Calu3 (cell line): ENCODE measurements around the gene UBAP1L. TPM values are rescaled to one million over a fixed set of nuclear protein-coding genes. Genes with fewer than 3 reads are reported as not detected.
"Not testable (repeated sequence)": the region's sequence is repeated elsewhere in the genome, so short reads cannot be mapped to it uniquely, and the experiment has no call there.

Experiments used
- BruUV-seq: library from RNA; stranded (reverse); fragments of 400-500 nt; replicated peaks from 2 replicates; lab custom pipeline; 2021; lab: Mats Ljungman, UMichigan
- CTCF ChIA-PET: fragments of 300-600 bp; sonication (Branson Sonifier 250); formaldehyde crosslinking; loops from one replicate; lab custom pipeline; 2022; ENCODE audit warnings: antibody characterized with exemption; lab: Charles Lee
- DNase-seq: peaks from one replicate; pipeline ENCODE4 v3.0.0; 2022
- H3K27ac Mint-ChIP-seq: one replicate; pipeline ENCODE4 v1.8.0; 2022; ENCODE audit warnings: mixed read lengths; ENCODE audit not compliant: unreplicated experiment
- H3K27me3 Mint-ChIP-seq: one replicate; pipeline ENCODE4 v1.8.0; 2022; ENCODE audit warnings: mixed read lengths; ENCODE audit not compliant: unreplicated experiment
- H3K36me3 Mint-ChIP-seq: one replicate; pipeline ENCODE4 v1.8.0; 2022; ENCODE audit warnings: mild to moderate bottlenecking, moderate library complexity, mixed read lengths; ENCODE audit not compliant: insufficient read depth, unreplicated experiment
- H3K4me1 Mint-ChIP-seq: one replicate; pipeline ENCODE4 v1.8.0; 2022; ENCODE audit warnings: mild to moderate bottlenecking, low read depth, mixed read lengths; ENCODE audit not compliant: unreplicated experiment
- H3K4me3 Mint-ChIP-seq: one replicate; pipeline ENCODE4 v1.8.0; 2022; ENCODE audit warnings: mild to moderate bottlenecking, low read depth, moderate library complexity, mixed read lengths; ENCODE audit not compliant: unreplicated experiment
- H3K9me3 Mint-ChIP-seq: one replicate; pipeline ENCODE4 v1.8.0; 2022; ENCODE audit warnings: low read depth, mixed read lengths; ENCODE audit not compliant: unreplicated experiment
- intact Hi-C: fragments of 100-400 bp; cut with micrococcal nuclease; formaldehyde crosslinking; loops from one replicate; pipeline ENCODE4 v1.10.0; 2022; ENCODE audit not compliant: unreplicated experiment
- total RNA-seq: library from RNA; stranded (reverse); gene quantifications from 2 replicates; pipeline ENCODE4 v1.2.3, GENCODE V29; 2022
- TF ChIP-seq, protein P1 (sequence below): fragments of 200-600 bp; IDR thresholded peaks from one replicate; pipeline ENCODE4 v1.8.0; 2022; ENCODE audit warnings: antibody characterized with exemption; ENCODE audit not compliant: unreplicated experiment

Gene UBAP1L
- total RNA-seq, 1 experiment from 2014 or later, result 5.2 TPM

DNA sequence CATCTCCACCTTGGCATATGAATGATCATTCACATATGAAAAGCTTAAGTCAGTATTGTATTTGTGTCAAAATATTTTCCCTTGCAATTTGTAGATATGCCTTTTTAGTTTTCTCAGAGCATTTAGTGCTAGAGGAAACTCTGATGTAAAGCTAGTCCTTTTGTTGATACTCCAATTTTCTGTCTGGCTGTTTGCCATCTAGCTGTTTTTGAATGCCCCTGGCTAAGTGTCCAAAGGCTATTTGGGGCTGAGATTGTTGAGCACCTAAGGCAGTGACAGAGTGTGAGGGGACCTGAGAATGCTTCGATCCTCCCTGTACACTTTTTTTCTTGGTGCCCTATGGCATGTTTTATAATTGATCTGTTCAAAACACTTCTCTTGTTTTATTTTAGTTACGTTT lies 66.8 kb downstream of the UBAP1L start:
- Mint-ChIP-seq H3K36me3 (peaks cover 11% of the 10 kb centered on the region), H3K9me3 (no peaks in the 10 kb centered on the region), H3K4me3 (no peak overlapping the region), H3K4me1 (peaks cover 42% of the 10 kb centered on the region), H3K27me3 (peaks cover 13% of the 10 kb centered on the region), H3K27ac (no peak overlapping the region)
- no TSS peak for BruUV-seq
- TF ChIP-seq, protein P1, sequence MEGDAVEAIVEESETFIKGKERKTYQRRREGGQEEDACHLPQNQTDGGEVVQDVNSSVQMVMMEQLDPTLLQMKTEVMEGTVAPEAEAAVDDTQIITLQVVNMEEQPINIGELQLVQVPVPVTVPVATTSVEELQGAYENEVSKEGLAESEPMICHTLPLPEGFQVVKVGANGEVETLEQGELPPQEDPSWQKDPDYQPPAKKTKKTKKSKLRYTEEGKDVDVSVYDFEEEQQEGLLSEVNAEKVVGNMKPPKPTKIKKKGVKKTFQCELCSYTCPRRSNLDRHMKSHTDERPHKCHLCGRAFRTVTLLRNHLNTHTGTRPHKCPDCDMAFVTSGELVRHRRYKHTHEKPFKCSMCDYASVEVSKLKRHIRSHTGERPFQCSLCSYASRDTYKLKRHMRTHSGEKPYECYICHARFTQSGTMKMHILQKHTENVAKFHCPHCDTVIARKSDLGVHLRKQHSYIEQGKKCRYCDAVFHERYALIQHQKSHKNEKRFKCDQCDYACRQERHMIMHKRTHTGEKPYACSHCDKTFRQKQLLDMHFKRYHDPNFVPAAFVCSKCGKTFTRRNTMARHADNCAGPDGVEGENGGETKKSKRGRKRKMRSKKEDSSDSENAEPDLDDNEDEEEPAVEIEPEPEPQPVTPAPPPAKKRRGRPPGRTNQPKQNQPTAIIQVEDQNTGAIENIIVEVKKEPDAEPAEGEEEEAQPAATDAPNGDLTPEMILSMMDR, result no peak
- CTCF ChIA-PET, result no interaction called here
- no peak for DNase-seq
- intact Hi-C loops, result no loop called here

DNA sequence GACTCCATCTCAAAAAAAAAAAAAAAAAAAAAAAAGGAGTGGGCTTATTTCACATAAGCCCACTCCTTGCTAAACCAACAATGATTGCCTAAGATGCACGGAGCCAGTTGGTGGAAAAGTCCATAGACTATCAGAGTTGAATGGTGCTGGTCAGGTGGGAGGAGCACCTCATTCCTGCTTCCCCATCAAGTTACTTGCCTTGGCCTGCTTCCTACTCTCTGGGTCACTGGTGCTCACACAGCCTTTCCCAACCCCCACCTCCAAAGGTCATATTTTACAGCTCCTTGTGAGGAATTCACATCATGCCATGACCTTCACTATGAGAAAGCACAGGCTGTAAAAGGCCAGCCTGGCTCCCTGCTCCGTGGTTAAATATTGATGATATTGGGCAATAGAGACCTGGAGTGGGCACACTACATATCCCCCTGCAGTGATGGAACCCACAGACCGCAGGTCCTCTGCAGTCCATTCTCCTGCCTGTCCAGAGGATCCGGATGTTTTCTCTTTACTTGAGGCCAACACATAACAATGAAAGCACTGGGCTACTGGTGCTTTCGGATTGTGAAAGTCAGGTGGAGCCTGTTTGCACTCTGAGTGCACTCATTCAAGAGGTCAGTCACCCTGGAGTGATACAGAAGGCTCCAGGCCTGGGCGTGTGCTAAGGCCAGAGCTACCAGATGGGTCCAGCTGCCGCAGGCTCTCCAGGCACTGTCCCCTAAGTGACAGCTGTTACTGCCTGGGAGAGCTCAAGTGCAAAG lies 70.1 kb downstream of the UBAP1L start, which contains the start of gene SLC51B:
Gene SLC51B, plus strand, starts transcription at position 664 of the 758 bp plus-strand sequence. CDS start 4,618 bp downstream, outside the sequence.
- Mint-ChIP-seq H3K27ac (no peak within 1 kb of the TSS), H3K27me3 (no peaks in the 10 kb centered on the region), H3K36me3 (peaks cover 9% of the 10 kb centered on the region), H3K9me3 (no peaks in the 10 kb centered on the region), H3K4me3 (no peak within 1 kb of the TSS), H3K4me1 (peaks cover 39% of the 10 kb centered on the region)
- CTCF ChIA-PET, result interaction anchor here (1.4 kb wide), 1 partner anchor 11 kb away, joined by 3 read pairs; no protein-coding TSS in a partner anchor
- DNase-seq, result peak; percentile 31
- TF ChIP-seq, protein P1, result no peak
- BruUV-seq, result no TSS peak
- intact Hi-C loops, result no loop called here

DNA sequence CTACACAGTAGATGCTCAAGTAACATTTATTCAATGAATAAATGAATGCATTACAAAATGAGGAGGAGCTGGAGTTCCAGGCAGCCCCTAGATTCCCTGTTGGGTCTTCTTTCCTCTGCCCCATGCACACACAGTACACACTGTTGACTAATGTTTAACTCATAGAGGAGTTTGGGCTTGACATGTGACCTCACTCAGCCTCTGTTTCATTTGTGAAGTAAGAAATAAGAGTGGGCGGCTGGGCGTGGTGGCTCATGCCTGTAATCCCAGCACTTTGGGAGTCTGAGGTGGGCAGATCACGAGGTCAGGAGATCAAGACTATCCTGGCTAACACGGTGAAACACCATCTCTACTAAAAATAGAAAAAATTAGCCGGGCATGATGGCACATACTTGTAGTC lies 70.8 kb downstream of the UBAP1L start:
- peaks cover 32% of the 10 kb centered on the region for H3K4me1 Mint-ChIP-seq
- intact Hi-C loops, BruUV-seq, H3K4me3 Mint-ChIP-seq, H3K36me3 Mint-ChIP-seq, H3K27me3 Mint-ChIP-seq, H3K27ac Mint-ChIP-seq, H3K9me3 Mint-ChIP-seq: not testable (repeated sequence)
- DNase-seq, result peak; percentile 39
- CTCF ChIA-PET, result interaction anchor here (1.0 to 2.0 kb wide), 3 partner anchors 10 to 275 kb away, joined by 3 to 8 read pairs (median 3); no protein-coding TSS in a partner anchor

DNA sequence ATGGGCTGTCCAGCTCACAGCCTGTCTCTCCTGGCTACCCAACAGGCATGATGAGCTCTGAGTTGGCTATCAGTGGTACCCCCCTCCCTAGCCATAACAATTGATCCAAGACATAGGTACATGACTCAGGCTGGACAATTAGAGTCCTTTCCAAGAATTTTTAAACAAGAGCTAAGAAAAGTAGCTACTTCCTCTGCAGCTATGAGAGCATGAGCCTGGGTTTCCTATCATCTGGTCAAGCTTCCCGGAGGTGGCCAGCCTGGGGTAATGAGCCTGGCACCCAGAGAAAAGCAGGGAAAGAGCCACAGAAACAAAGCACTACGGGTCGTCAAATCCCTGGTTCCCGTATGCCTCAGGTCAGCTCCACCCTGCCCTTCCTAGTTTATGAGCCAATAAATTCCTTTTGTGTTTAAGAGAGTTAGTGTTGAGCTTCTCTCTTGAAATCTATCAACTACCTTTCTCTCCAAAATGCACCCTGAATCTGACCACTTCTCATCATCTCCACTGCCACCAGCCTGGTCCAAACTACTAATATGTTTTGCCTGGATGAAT lies 72.1 kb downstream of the UBAP1L start:
- no peak overlapping the region for H3K4me3 Mint-ChIP-seq
- TF ChIP-seq, protein P1, result no peak

More for the DNA sequence above, 72.1 kb downstream of the UBAP1L start:
- Mint-ChIP-seq H3K9me3 (no peaks in the 10 kb centered on the region), H3K36me3 (no peaks in the 10 kb centered on the region), H3K4me1 (peaks cover 30% of the 10 kb centered on the region), H3K27me3 (no peaks in the 10 kb centered on the region), H3K27ac (no peak overlapping the region)
- intact Hi-C loops, result no loop called here
- no peak for DNase-seq
- BruUV-seq, result no TSS peak
- CTCF ChIA-PET, result interaction anchor here (0.6 to 2.0 kb wide), 2 partner anchors 12 to 62 kb away, joined by 5 to 8 read pairs; no protein-coding TSS in a partner anchor

Other genes with a start within 250 kb of the UBAP1L start
- 0.37 and 0.42 TPM in 2 replicates for gene ANKDD1A, start 203.3 kb downstream of the UBAP1L start, total RNA-seq
- gene SPG21, start 125.3 kb downstream of the UBAP1L start, total RNA-seq, result 104 TPM in 2 replicates
- 18.9 and 27.6 TPM in 2 replicates for gene MTFMT, start 85.6 kb downstream of the UBAP1L start, total RNA-seq
- not detected in 2 replicates for gene SLC51B, start 69.8 kb downstream of the UBAP1L start, total RNA-seq
- 0.12 and 0.39 TPM in 2 replicates for gene RASL12, start 47.2 kb downstream of the UBAP1L start, total RNA-seq
- not detected in 2 replicates for gene KBTBD13, start 38.5 kb downstream of the UBAP1L start, total RNA-seq
- 26.4 and 33.9 TPM in 2 replicates for gene PDCD7, start 18.6 kb upstream of the UBAP1L start, total RNA-seq
- gene CLPX, start 70.1 kb upstream of the UBAP1L start, total RNA-seq, result 44.9 and 50.3 TPM in 2 replicates
- gene CILP, start 96.3 kb upstream of the UBAP1L start, total RNA-seq, result 0.05 TPM in 1 of 2 replicates, not detected in the other
- 4.6 and 5.8 TPM in 2 replicates for gene PARP16, start 171.7 kb upstream of the UBAP1L start, total RNA-seq
- gene RNU5A-1, start 180.9 kb upstream of the UBAP1L start, total RNA-seq, result not detected in 2 replicates
- gene RNU5B-1, start 189.5 kb upstream of the UBAP1L start, total RNA-seq, result 20.3 and 25.8 TPM in 2 replicates